ENCODE results near the gene PIAS4.

GRCh38 chr19:4043966-4044715, 36.6 kb downstream of the PIAS4 start:
- TF ChIP-seq, protein P1, sequence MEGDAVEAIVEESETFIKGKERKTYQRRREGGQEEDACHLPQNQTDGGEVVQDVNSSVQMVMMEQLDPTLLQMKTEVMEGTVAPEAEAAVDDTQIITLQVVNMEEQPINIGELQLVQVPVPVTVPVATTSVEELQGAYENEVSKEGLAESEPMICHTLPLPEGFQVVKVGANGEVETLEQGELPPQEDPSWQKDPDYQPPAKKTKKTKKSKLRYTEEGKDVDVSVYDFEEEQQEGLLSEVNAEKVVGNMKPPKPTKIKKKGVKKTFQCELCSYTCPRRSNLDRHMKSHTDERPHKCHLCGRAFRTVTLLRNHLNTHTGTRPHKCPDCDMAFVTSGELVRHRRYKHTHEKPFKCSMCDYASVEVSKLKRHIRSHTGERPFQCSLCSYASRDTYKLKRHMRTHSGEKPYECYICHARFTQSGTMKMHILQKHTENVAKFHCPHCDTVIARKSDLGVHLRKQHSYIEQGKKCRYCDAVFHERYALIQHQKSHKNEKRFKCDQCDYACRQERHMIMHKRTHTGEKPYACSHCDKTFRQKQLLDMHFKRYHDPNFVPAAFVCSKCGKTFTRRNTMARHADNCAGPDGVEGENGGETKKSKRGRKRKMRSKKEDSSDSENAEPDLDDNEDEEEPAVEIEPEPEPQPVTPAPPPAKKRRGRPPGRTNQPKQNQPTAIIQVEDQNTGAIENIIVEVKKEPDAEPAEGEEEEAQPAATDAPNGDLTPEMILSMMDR (IDR thresholded peaks at IDR 0.05; ENCODE audit: extremely low read depth in 1 of 2, insufficient read depth in 1 of 2, low read depth in 1 of 2, low read length in 2 of 2) = no peak
- TF ChIP-seq GATA2 (IDR thresholded peaks at IDR 0.05; ENCODE audit: insufficient read depth, insufficient read length, low read depth, low read length) = no peak
- TF ChIP-seq JUN (IDR thresholded peaks at IDR 0.05; ENCODE audit: borderline replicate concordance, insufficient read depth, insufficient read length, low read depth) = no peak
